Mesenchymal stem cell (in vitro differentiated cells and primary cell): Measurements from ENCODE around the gene SGTA.

Source experiments
- DNase-seq: peaks from one replicate; pipeline ENCODE4 v3.0.0-alpha.2; 2013
- H2AFZ ChIP-seq: one replicate; pipeline ENCODE4 v1.6.1; 2013; ENCODE audit warnings: low read depth, mild to moderate bottlenecking, control low read depth, inconsistent platforms, low read length, moderate library complexity
- H2AK5ac ChIP-seq: 2 replicates; pipeline ENCODE4 v1.6.1; 2013; ENCODE audit warnings: low read length, moderate library complexity, mild to moderate bottlenecking, inconsistent platforms; ENCODE audit not compliant: severe bottlenecking
- H2BK120ac ChIP-seq: one replicate; pipeline ENCODE4 v1.6.1; 2013; ENCODE audit warnings: low read depth, mild to moderate bottlenecking, inconsistent platforms, low read length, moderate library complexity
- H2BK12ac ChIP-seq, 2 experiments: one replicate each; pipeline ENCODE4 v1.6.1; 2013; ENCODE audit warnings: inconsistent platforms in 2 of 2, low read length in 2 of 2, mild to moderate bottlenecking in 2 of 2, moderate library complexity in 2 of 2, control low read depth in 1 of 2
- H2BK15ac ChIP-seq: one replicate; pipeline ENCODE4 v1.6.1; 2013; ENCODE audit warnings: mild to moderate bottlenecking, low read depth, inconsistent platforms; ENCODE audit not compliant: poor library complexity, severe bottlenecking
- H2BK5ac ChIP-seq: 2 replicates; pipeline ENCODE4 v1.6.1; 2013; ENCODE audit warnings: low read depth, mild to moderate bottlenecking, low read length, control low read depth, inconsistent platforms; ENCODE audit not compliant: poor library complexity, severe bottlenecking
- H3K14ac ChIP-seq, 2 experiments: one replicate each; pipeline ENCODE4 v1.6.1; 2013; ENCODE audit warnings: inconsistent platforms in 2 of 2, low read length in 2 of 2, control low read depth in 1 of 2, mild to moderate bottlenecking in 1 of 2, moderate library complexity in 1 of 2
- H3K18ac ChIP-seq, 2 experiments: one replicate each; pipeline ENCODE4 v1.6.1; 2013; ENCODE audit warnings: inconsistent platforms in 2 of 2, low read length in 2 of 2, control low read depth in 1 of 2, low read depth in 1 of 2, mild to moderate bottlenecking in 1 of 2
- H3K23ac ChIP-seq, 2 experiments: one replicate each; pipeline ENCODE4 v1.6.1; 2013; ENCODE audit warnings: inconsistent platforms in 2 of 2, low read length in 2 of 2, mild to moderate bottlenecking in 2 of 2, moderate library complexity in 2 of 2, control low read depth in 1 of 2
- H3K27ac ChIP-seq: 2 replicates; pipeline ENCODE4 v1.5.1; 2013; ENCODE audit warnings: mild to moderate bottlenecking, moderate library complexity, low read length, control low read depth, inconsistent platforms; ENCODE audit not compliant: poor library complexity, severe bottlenecking
- H3K27me3 ChIP-seq, 2 experiments: 2 replicates each; pipeline versions ENCODE4 v1.6.1 to v1.7.0; 2013; ENCODE audit warnings: low read length in 2 of 2, mild to moderate bottlenecking in 2 of 2, moderate library complexity in 2 of 2, control low read depth in 1 of 2, inconsistent platforms in 1 of 2; ENCODE audit not compliant: control insufficient read depth in 1 of 2, insufficient read depth in 1 of 2
- H3K36me3 ChIP-seq, 2 experiments: 2 replicates each; pipeline versions ENCODE4 v1.6.1 to v1.7.0; 2013; ENCODE audit warnings: low read length in 2 of 2, control low read depth in 1 of 2, inconsistent platforms in 1 of 2, low read depth in 1 of 2, mild to moderate bottlenecking in 1 of 2; ENCODE audit not compliant: insufficient read depth in 2 of 2, control insufficient read depth in 1 of 2
- H3K4ac ChIP-seq, 2 experiments: one replicate each; pipeline ENCODE4 v1.6.1; 2013; ENCODE audit warnings: inconsistent platforms in 2 of 2, low read length in 2 of 2, mild to moderate bottlenecking in 2 of 2, moderate library complexity in 2 of 2, control low read depth in 1 of 2, low read depth in 1 of 2
- H3K4me1 ChIP-seq: 2 replicates; pipeline ENCODE4 v1.6.1; 2013; ENCODE audit warnings: low read depth, low read length, control low read depth; ENCODE audit not compliant: control insufficient read depth, insufficient read depth
- H3K4me2 ChIP-seq: 2 replicates; pipeline ENCODE4 v1.6.1; 2013; ENCODE audit warnings: low read length, mild to moderate bottlenecking, inconsistent platforms; ENCODE audit not compliant: poor library complexity, severe bottlenecking
- H3K4me3 ChIP-seq, 2 experiments: 2 replicates each; pipeline versions ENCODE4 v1.5.1 to v1.7.0; 2013; ENCODE audit warnings: low read length in 2 of 2, mild to moderate bottlenecking in 2 of 2, control low read depth in 1 of 2, low read depth in 1 of 2; ENCODE audit not compliant: insufficient read depth in 1 of 2
- H3K79me1 ChIP-seq: replicated peaks from 2 replicates; pipeline ENCODE4 v1.6.1; 2013; ENCODE audit warnings: mild to moderate bottlenecking, control low read depth, low read length, inconsistent platforms; ENCODE audit not compliant: poor library complexity, severe bottlenecking
- H3K9ac ChIP-seq: 2 replicates; pipeline ENCODE4 v1.7.0; 2013; ENCODE audit warnings: mild to moderate bottlenecking, low read length, moderate library complexity
- H3K9me3 ChIP-seq: 2 replicates; pipeline ENCODE4 v1.7.0; 2013; ENCODE audit warnings: mild to moderate bottlenecking, low read length; ENCODE audit not compliant: control insufficient read depth
- H4K8ac ChIP-seq: one replicate; pipeline ENCODE4 v1.6.1; 2013; ENCODE audit warnings: inconsistent platforms, mild to moderate bottlenecking, low read length, moderate library complexity
- H4K91ac ChIP-seq: one replicate; pipeline ENCODE4 v1.6.1; 2013; ENCODE audit warnings: mild to moderate bottlenecking, low read length, inconsistent platforms
- WGBS: methylation state at CpG from one replicate; pipeline ENCODE4 v1.1.7; 2013; ENCODE audit warnings: mixed read lengths; 5-methylcytosine and 5-hydroxymethylcytosine counted together

SGTA gene

GRCh38 chr19:2769218-2769617 lies 13.9 kb downstream of the SGTA start:
- Histone ChIP-seq H2BK15ac (no peak overlapping the region), H2BK12ac (no peak overlapping the region), H3K4ac (no peak overlapping the region), H3K27me3 (no peaks in the 10 kb centered on the region), H3K14ac (no peak overlapping the region), H2AK5ac (no peak overlapping the region), H4K91ac (no peak overlapping the region), H3K9ac (no peak overlapping the region), H3K4me3 (no peak overlapping the region), H3K4me1 (peaks cover 3% of the 10 kb centered on the region), H4K8ac (no peak overlapping the region), H3K9me3 (no peaks in the 10 kb centered on the region), H3K4me2 (no peak overlapping the region), H3K36me3 (peaks cover 34 to 81% of the 10 kb centered on the region in 2 experiments), H3K23ac (no peak overlapping the region), H3K79me1 (peaks cover 43% of the 10 kb centered on the region), H2BK120ac (no peak overlapping the region), H3K27ac (no peak overlapping the region), H2BK5ac (no peak overlapping the region), H3K18ac (no peak overlapping the region), H2AFZ (no peak overlapping the region)
- DNase-seq = no peak
- 99% methylated on average over 8 of the region's 8 CpGs for WGBS

GRCh38 chr19:2768365-2769132 lies 14.5 kb downstream of the SGTA start:
- Histone ChIP-seq H3K27me3 (no peaks in the 10 kb centered on the region), H2AK5ac (no peak overlapping the region), H2BK12ac (no peak overlapping the region), H4K8ac (no peak overlapping the region), H3K4ac (no peak overlapping the region), H3K9ac (no peak overlapping the region), H2BK15ac (peak overlapping the region; percentile 8), H2BK120ac (no peak overlapping the region), H3K23ac (no peak overlapping the region), H2AFZ (no peak overlapping the region), H3K4me3 (no peak overlapping the region), H2BK5ac (no peak overlapping the region), H4K91ac (no peak overlapping the region), H3K4me2 (no peak overlapping the region), H3K18ac (no peak overlapping the region), H3K4me1 (peaks cover 3% of the 10 kb centered on the region), H3K36me3 (peaks cover 41 to 81% of the 10 kb centered on the region in 2 experiments), H3K27ac (no peak overlapping the region), H3K14ac (no peak overlapping the region), H3K79me1 (peaks cover 46% of the 10 kb centered on the region), H3K9me3 (no peaks in the 10 kb centered on the region)
- no peak for DNase-seq
- 95% methylated on average over 27 of the region's 29 CpGs for WGBS

- H3K4me2 ChIP-seq = no peak overlapping the region
- no peak overlapping the region for H3K14ac ChIP-seq
- no peak overlapping the region for H2BK120ac ChIP-seq
- no peak overlapping the region for H2AK5ac ChIP-seq
- peak overlapping the region; percentile 4 for H2BK5ac ChIP-seq
- no peaks in the 10 kb centered on the region for H3K9me3 ChIP-seq
- peaks cover 3% of the 10 kb centered on the region for H3K4me1 ChIP-seq
- H3K36me3 ChIP-seq = peaks cover 50 to 90% of the 10 kb centered on the region in 2 experiments
- 98% methylated on average over 16 of the region's 19 CpGs for WGBS
- H3K27ac ChIP-seq = no peak overlapping the region
- no peak overlapping the region for H2BK12ac ChIP-seq
- no peak overlapping the region for H3K23ac ChIP-seq
- H3K4ac ChIP-seq = no peak overlapping the region
- no peak for DNase-seq
- H3K4me3 ChIP-seq = peak overlapping the region in 1 of 2 experiments; percentile 11
- H2AFZ ChIP-seq = no peak overlapping the region
- H3K27me3 ChIP-seq = no peaks in the 10 kb centered on the region
- H3K79me1 ChIP-seq = peaks cover 54% of the 10 kb centered on the region
- no peak overlapping the region for H4K8ac ChIP-seq
- no peak overlapping the region for H2BK15ac ChIP-seq
- H3K18ac ChIP-seq = no peak overlapping the region
- H3K9ac ChIP-seq = no peak overlapping the region
- H4K91ac ChIP-seq = no peak overlapping the region
These were observed 15.4 kb downstream of the SGTA start for GRCh38 chr19:2767688-2768087.

GRCh38 chr19:2766594-2767372 lies 16.3 kb downstream of the SGTA start:
- Histone ChIP-seq H3K4me1 (peaks cover 3% of the 10 kb centered on the region), H3K18ac (no peak overlapping the region), H3K27me3 (no peaks in the 10 kb centered on the region), H3K23ac (no peak overlapping the region), H2BK5ac (no peak overlapping the region), H2AK5ac (no peak overlapping the region), H3K27ac (no peak overlapping the region), H3K79me1 (peaks cover 63% of the 10 kb centered on the region), H2BK120ac (no peak overlapping the region), H3K4me2 (no peak overlapping the region), H3K4ac (no peak overlapping the region), H3K9me3 (no peaks in the 10 kb centered on the region), H3K9ac (no peak overlapping the region), H3K36me3 (peaks cover 58 to 93% of the 10 kb centered on the region in 2 experiments), H3K14ac (no peak overlapping the region), H2AFZ (no peak overlapping the region), H2BK12ac (no peak overlapping the region), H3K4me3 (no peak overlapping the region), H4K8ac (no peak overlapping the region), H2BK15ac (no peak overlapping the region), H4K91ac (no peak overlapping the region)
- no peak for DNase-seq
- 96% methylated on average over 35 of the region's 35 CpGs for WGBS
